ENCODE results near the gene HOXA11.
A peak's percentile ranks its signal among the peaks of the same experiment; 100 is the strongest.

Gene HOXA11

DNA sequence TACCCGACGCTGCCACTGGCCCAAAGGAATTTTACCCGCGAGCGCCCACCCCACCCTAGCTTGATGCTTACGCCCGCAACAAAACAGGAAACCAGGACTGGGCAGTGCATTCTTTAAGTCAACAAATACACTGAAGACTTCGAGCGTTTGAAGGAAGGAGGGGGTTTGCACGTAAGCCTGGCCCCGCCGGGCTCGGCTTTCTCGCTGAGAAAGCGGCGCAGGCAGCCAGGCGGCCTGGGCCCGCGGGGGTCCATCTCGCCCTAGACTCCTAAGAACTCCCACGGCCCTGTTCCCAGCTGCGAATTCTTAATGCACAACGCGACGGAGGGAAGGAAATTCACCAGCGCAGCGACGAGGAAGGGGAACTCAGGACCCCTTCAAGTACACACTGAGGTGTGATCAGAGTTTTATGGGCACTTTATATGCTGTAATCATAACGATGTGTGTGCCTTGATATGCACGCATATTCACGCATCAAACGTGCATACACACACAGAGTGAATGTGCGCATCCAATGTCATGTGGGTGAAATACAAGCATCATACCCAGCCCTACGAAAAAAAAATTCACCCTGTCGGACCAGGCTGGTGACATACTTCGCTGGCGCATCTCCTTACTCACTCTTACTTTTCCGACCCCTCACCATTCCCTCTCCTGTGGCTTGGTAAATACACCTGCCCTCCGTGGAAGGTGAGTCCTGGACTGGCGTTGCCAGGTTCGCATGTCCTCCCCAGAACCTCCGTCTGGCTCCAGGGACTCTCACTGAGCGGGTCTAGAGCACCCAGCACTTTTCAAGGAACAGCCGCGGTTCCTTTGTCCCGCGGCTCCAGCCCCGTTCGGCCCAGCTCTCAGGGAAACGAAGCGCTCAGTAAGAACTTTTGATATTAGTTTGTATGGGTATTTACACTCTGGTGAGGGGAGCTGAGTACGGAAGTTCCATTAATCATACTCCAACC is 20.6 kb upstream of the HOXA11 start:
- FAIRE-seq = no peak

DNA sequence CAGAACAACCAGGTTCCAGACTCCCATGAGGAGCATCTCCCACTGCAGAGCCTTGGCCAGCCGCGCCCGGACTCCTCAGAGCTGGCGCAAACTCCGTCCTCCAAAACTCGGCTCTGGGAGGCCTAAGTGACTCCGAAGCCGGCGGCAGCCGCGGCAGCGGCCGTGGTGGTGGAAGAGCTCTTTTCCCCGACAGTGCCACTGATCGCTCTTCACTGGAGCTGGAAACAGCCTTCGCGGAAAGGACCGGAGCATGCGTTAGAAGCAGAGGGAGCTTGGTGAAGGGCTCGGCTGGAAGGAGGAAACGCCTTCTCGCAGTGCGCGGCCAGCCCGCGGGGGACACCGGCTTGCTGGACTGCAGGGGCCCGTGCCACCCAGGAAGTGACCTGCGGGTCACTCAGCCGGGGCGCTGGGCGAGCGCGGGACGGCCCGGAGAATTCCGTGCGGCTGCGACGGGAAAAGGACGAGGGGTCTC is 19.9 kb upstream of the HOXA11 start:
- FAIRE-seq = no peak

DNA sequence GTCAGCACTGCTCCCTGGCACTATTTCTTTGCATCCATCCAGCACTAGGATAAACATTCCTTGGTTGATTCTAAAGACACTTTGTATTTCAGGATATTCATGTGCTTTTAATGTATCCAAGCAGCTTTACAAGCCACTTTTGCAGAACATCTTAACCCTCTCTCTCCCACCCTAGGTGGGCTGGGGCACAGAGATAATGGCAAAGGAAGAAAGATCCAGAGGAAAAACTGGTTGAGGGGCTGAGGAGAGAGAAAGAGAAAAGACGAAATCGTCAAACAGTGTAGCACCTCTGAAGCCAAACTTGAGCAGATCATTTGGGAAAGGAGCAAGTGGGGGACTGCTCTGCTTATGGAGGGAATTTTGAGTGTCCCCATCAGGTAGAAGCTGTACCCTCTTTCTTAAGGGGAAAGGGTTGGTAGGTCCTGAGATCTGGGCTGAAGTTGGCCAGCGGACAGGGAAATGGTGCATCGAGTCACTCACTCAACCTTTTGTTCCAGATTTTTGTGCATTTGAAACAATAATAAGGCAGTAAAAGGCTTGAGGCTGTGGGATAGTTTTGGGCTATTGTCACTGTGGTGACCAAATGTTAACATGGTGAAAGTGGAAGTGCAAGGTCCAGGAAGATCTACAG is 19.0 kb upstream of the HOXA11 start:
- FAIRE-seq = no peak

DNA sequence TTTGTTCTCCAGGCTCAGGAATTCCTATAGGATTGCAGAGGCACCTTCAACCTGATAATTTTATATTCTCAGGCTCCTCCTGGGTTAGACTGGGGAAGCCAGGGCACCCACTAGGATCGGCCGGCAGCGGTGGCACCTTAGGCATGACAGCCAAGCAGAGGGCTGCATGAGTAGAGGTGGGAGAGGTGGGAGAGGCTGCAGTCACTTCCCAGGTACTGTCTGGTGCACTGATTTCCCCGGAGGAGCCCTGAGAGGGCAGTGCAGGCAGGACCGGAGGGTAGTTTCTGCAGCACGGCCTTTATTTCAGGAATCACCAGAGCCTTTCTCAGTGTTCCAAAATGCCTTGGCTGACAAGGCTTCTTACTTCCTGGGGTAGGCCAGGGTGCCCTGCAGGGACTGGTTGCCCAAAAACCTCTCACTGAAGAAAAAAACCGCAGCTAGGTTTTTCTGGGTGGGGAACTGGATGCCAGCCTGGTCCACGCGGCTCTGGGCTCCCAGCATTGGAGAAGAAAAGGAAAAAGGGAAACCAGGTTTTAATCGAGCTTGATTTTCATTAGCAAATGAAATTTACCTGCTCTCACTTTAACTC is 18.4 kb upstream of the HOXA11 start:
- FAIRE-seq = no peak

DNA sequence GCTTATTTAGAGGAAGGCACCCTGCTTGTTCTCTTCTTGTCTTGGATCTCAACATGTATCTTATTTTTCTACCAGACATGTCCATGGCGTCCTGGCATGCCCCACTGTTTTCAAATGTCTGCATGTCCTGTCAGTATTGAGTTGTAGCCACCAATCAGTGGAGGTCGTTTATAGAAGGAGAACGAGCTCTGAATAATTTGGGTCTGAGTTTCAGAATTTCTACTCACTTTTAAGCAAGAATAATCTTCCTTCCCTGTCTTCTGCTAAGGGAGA is 17.8 kb upstream of the HOXA11 start:
- no peak for FAIRE-seq

DNA sequence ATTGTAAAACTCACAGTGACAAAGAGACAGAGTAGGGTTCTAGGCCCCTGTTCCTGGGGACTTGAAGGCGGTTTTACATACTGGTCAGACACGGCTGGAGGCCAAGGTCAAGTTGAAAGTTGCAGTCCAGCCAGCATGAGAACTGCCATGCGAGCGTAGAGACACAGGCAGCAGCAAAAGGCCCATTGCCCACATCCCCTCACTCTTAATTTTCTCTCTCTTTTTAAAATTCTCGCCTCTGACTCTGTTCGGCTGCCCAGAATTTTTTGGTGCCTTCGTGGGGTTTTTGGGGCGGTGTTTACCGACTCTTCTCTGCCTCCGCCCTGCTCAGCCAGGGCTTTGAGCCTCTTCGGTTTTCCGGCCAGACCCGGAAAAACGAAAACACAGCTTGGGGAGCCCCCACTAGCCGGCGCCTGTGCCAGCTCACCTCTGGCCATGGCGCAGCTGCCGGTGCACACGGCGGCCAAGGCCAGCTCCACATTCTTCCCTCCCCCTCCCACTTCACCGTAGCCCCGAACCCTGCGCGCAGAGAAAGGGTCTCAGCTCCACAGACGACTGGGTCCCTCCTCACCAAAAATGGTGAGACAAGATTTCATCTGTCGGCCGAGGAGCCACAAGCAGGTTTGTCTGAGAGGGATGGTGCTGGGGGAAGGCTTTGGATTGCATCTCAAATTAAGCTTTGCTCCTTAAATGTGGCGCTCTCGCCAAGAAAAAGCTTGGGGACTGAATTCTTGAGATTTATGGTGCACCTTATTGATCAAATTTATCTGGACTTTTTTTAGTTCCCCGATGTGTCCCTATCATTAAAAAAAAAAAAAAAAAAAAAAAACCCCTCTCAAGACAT is 17.2 kb upstream of the HOXA11 start:
- FAIRE-seq = no peak

DNA sequence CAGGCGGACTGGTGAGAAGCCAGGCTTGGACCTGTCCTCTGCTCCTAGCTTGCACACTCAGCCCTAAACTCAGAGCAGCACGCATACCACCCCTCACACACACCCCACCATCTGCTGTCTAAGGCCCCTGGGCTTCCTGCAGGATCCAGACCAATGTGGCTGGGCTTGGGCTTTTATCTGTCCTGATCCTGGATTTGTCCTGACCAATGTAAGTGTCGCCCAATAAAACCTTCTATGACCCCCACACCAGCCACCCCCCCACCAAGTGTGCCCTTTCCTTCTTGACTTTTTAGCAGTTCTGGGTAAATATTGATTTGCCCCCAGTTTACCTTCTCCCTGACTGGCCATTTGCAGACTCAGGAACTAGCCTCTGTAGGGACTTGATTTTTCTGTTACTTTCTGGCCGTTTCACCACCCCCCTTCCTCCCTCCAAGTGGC is 16.6 kb upstream of the HOXA11 start:
- no peak for FAIRE-seq

DNA sequence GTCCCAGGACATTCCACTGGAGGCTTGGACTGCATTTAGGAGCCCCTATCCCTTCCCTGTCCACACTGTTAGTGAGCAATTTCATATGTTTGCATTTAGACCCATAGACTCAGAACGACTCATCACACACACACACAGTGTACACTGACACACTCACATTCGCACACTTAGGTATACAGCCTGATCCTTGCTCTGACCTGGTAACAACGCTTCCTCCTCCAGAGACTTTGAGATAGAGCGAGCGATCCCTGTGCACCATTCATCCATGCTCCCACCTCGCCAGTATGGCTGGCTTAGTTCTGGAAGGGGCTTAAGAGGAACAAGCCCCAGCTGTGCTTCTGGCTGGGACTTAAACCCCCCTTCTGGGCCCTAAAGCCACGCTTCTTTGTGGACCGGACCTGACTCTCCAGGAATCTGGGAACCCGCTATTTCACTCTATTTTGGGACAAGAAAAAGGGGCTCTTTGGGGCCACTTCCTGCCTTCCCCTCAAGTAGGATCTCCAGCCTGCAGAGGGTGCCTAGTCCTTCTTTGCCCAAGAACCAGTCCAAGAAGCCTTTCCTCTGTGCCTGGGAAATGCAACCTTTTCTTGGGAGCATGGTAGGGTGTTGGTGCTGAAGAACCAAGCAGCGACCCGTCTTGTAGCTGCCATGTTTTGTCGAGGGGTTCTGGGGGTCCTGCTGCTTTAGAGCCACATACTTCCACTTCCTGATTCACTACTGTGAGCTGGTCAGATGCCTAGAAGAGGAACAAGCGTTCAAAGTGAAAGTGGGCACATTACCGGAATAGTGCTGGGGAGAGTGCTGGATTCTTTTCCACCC is 15.9 kb upstream of the HOXA11 start:
- FAIRE-seq = no peak

DNA sequence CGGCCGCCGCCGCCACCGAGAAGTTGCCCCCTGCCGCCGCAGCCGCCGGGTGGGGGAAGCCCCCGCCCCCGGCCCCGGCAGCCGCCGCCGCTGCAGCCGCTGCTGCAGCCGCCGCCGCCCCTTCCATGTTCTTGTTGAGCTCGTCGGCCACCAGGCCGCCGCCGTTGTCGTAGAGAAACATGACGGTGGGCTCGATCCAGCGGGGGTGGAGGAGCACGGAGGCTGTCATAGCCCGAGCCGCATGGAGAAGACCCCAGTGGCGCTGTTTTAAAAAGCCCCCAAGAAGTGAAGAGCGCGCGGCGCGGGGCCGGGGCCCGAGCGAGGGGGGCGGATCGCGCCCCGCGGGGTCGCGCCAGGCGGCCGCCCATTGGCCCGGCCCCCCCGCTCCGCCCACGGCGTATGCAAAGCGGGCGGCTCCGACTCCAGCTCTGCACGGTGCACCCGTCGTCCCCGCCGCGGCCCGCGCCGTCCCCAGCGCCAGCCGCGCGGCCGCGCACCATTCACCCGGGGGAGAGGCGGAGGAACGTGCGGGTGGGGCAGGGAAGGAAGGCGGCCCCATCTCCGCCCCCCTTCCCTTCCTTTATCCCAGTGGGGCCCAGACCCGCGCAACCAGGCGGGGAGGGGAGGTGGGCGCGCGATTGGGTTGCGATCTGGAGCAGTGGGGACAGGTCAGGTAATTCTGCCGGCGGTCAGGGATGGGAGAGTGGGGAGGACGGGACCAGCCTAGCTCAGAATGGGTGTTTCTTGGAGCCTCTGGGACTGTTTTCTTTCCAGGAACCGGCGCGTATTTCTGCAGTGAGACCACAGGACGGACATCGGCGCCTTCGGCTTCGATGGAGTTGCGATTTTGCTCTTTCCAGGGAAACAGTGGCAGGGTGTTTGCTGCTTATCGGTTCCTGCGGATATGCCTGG is 15.1 kb upstream of the HOXA11 start, which contains the start of gene HOXA13:
Gene HOXA13 (minus strand): TSS at position 243 of the 912 bp plus-strand sequence. CDS start 14 bp downstream, at position 229.
- no peak for FAIRE-seq

DNA sequence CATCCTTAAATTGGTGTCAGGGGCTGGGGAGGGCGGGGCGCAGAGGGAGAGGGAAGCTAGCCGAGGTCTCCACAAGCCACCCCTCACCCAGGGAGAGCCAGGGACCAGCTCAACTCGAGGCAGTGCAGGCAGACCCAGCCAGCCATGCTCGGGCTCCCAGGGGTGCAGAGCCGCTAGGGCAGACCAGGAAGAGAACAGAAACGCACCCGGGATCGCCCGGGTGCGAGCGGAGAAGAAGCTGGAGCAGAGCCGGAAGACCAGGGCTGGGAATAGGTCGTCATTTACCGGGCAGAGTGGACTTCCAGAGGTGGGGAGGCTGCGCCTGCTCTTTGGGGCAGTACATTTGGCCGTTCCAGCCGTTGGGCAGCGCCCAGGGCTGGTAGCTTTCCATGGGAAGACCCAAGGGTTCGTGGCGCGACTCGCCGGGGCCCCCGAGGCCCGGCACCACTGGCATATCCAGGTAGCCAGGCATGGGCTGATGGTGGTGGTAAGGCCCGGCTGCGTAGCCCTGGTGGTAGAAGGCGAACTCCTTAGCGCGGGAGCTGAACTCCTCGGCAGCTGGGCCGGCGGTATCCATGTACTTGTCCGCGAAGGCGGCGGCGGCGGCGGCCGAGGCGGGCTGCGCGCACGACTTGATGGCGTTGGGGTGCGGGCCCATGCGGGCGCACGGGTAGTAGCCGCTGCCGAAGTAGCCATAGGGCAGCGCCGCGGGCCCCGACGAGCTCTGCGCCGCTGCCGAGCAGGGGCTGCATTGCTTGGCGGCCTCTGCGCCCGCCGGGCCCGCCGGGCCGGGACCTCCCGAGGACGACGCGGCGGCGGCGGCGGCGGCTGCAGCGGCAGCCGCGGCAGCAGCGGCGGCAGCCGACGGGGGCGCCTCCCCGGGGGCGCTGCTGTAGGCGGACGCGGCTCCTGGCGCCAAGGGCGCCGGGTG is 14.1 kb upstream of the HOXA11 start:
- no peak for FAIRE-seq

DNA sequence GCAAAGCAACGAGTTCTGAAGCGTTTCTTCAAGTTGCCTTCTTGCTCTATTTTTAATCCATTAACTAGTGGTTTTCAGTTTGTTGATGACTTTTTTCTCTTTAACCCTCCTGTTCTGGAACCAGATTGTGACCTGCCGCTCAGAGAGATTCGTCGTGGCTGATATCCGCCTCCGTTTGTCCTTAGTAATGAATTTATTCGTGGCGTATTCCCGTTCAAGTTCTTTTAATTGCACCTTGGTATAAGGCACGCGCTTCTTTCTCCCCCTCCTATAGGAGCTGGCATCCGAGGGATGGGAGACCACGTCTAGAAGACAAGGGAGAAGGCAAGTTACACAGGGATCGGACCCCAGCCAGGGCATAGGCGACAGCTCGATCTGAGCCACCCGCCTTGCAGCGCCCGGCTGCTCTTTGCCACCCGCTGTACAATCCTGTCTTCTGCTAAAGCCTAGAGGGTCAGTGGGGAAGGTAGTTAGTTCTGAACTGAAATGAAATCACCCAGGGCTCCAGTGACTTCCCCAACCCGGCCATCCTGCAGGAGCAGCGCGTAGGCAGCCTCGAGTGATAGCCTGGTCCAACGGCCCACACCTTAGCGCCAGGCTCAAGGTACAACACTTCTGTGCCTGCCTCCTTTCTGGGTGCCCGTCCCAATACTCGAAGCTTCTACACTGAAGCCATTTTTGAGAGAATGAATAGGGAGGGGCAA is 13.3 kb upstream of the HOXA11 start:
- FAIRE-seq = no peak

DNA sequence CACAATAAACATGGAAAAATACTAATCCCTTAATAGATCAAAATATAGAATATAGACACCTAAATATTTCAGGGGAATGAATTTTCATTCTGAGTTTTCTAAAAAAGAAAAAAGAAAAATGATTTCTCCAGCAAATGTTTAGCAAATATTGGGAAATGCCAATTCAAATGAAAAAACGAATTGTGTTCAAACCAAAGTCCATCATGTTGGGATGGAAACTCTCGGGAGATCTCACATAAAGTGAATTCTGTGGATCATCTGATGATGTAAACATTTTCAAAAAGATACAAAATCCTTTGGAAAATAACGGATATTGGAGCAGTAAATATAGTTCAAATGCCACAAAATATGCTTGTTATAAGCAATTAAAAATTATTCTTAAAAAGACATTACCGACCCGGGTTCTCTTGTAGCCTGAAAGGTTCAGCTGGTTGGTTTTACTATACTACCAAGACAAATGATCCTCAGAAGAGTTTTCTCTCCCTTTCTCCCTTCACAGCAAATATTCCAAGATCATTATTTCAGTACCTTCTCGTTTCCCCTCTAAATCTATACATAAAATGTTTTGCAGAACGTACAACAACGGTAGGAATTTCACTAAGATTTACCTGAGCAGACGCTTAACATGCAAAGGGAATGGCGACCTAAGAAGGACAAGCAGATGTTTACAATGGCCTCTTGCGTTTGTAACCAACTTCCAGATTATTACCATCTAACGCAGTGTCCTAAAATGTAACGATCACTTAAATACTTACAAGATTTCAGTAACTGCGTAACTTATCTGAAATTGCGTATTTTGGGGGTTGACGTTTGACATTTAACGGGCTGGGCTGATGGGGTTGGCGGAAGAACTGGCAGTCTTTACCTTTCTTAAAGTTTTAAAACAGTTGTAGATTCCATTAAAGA is 12.4 kb upstream of the HOXA11 start:
- FAIRE-seq = peak; percentile 15

DNA sequence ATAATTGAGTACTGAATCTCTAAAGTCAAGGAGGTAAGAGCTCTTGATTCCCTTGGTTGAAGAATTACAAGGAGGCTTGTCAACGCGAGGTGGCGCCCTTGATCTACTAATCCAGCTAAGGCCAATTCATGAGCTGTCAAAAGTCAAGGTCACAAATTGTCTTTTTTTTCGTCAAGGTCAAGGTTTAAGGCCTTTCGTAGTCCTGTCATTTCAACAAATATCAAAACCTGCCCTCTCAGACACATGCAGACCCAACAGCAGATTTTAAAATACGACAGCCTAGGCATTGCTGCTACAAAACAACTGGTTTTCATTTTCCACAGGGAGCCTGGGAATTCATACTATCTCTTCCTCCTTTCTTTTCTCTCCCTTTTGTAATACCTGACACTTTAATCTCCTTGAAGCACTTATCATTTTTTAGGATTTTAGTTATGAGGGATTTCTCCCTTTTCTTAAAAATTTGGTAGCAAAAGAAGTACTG is 11.3 kb upstream of the HOXA11 start:
- peak; percentile 84 for FAIRE-seq

DNA sequence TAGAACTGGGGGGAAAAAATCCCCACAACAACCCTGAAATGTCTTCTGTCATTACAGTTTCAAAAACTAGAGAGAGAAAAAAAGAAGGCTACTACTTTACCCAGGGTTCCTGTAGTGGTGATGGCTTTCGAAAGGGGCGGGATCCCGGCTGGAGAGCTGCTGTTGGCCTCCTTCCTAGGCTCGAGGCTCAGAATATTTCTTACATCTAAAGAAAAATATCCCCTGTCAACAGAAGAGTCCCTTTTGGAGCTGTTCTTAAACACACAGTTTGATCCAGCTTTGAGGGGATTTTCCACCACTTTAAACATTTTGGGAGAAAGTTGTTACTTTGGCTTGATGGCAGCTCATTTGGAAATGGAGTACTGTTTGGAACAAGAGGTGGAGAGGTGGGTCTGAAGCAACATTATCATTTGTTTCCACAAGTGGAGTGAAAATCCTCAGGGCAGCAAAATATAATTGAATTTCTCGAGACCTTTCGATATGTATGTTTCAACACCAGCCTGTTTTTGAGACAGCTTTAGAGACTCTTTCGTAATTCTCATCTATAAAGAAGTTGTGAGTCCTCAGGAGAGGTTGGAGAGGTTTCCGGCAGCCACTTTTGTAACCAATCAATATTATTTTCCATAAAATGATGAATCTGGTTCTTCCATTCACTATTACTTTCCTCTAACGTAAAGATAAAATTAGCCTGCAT is 9.8 kb upstream of the HOXA11 start:
- no peak for FAIRE-seq

DNA sequence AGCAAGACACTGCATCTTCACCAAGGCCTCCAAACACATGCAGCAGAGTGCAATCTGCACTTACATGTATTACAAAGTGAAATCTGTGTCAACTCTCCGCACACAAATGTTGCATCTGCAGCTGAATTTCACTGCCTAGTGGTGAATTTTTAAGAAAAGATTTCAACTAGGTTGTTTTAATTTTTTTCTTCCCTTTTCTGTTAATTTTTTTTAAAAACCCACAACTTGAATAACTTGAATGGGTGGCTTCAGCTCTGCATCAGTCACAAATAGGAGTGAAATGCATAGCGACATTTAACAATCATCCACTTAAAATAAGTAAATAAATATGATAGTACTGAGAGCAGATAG is 8.9 kb upstream of the HOXA11 start:
- peak; percentile 76 for FAIRE-seq

DNA sequence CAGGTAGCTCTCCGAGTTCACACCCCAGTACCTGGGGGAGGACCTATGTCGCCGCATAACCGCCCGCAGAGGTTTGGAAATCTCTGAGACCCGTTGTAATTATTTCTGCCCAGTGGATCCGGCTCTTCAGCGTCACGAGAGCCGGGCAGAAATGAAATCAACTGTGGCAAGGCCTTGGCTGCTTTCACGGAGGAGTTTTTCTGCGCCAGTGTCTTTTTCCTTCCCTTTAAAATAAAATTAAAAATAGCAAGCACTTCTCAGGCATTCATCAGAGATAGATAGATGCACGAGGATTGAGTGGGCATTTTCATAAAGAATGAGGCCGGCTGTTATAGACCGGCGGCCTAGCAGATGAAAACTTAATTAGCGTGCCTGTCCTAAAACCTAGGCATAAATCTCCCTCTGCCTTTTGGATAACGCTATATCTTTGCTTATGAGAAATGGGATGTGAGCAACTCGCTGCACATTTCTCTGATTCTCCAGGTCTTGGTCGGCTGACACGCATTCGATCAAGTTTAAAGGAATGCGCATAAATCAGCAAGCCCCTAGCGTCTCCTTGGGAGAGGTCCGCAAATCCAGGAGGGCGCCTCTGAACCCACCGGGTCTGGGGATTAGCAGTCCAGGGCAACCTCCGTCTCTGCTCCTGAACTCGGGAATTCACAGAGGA is 8.4 kb upstream of the HOXA11 start:
- FAIRE-seq = no peak
